A549 treated with dexamethasone at 1 μM for 4 hours (cell line): Measurements from ENCODE around the gene ATCAY. TPM values are rescaled to one million over a fixed set of nuclear protein-coding genes. Genes with fewer than 3 reads are reported as not detected.

Experiments used
- total RNA-seq: library from RNA; stranded (reverse); fragments of 200-300 nt; extraction: Qiagen RNA extraction; gene quantifications from 5 replicates; pipeline ENCODE4 v1.2.3, GENCODE V29; 2022

Gene ATCAY, protein sequence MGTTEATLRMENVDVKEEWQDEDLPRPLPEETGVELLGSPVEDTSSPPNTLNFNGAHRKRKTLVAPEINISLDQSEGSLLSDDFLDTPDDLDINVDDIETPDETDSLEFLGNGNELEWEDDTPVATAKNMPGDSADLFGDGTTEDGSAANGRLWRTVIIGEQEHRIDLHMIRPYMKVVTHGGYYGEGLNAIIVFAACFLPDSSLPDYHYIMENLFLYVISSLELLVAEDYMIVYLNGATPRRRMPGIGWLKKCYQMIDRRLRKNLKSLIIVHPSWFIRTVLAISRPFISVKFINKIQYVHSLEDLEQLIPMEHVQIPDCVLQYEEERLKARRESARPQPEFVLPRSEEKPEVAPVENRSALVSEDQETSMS
- 0.04 to 0.09 TPM (median 0.06 TPM) in 5 replicates for total RNA-seq

GRCh38 chr19:3880471-3881271 is at the start of gene ATCAY:
ATCAY (plus strand) TSS chr19:3880685; CDS start chr19:3885768, 5,083 bp downstream.

GRCh38 chr19:3868770-3869456 is 11.6 kb upstream of the ATCAY start, which contains the start of gene ZFR2:
ZFR2 (minus strand) TSS chr19:3869038; CDS start chr19:3869017, 21 bp downstream.

DNA sequence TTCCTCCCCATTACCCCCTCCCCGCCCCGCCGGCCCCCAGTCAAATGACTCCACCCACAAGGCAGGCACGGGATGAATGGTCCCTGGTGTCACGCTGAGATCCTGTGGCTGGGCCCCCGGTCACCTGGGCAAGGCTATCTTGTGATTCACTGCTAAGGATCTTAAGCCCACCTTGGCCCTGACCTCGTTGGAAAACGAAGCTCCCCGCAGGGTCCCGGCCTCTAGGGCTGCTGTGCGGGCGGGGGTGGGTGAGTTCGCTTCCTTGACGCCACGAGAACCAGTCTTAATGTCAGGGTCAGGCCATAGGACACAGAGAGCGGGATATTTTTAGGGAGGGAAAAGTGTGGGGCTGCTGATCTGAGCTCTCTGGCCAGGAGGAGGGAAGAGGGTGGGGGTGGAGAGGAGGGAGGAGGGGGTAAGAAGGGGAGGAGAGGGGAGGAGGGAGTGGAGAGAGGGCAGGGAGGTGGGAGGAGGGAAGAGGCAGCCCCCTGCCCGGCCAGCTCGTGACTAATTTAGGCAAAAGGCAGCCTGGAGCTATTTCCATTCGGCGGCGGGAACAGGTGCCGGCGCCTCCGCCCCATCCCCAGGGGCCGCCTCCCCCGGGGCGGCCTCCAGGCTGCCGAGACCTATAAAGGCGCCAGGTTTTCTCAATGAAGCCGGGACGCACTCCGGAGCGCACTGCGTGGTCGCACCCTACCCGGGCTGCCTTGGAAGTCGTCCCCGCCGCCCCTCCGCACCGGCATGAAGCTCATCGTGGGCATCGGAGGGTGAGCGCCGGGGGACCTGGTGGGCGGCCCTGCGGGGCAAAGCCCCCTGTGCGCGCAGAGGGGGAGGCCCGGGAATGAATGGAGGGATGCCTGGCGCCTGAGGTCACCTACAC is 52.7 kb downstream of the ATCAY start, which contains the start of gene NMRK2:
NMRK2 (plus strand) TSS at position 139 of the 880 bp plus-strand sequence; CDS start at position 742, 603 bp downstream.

DNA sequence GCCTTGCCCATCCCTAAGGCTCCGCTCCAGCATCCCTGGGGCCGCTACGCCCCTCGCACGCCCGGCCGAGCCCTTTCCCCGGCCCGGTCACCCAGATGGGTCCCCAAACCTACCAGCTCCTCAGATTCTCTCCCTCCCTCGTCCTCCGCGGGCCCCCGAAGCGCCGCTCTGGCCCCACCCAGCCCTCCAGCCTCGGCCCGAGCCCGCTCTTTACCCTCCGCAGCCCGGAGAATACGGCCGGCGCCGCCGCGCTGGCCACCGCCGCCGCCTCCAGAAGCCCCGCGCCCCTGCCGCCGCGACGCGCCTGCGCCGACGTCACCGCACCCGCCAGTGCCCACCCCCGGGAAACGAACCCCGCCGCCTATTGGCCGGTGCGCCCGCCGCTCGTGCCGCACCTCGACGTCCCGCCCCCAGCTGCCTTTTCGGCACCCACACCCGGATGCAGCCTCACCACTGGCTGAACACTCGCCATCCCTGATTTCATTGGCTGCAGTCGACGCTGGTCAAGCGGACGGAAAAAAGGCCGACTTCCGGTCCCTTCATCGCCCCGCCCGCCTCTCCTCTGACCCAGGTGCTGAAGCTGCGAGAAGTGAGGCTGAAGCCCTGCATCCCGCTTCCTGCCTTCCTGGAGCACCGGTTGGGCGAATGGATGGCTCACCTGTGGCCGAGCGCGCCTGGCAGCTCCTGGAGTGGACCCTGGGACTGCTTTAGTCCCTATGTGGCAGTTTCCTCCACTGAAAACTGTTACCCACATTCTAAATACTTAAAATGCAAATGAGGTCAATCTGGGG is 90.5 kb downstream of the ATCAY start, which contains the start of gene DAPK3:
DAPK3 (minus strand) TSS at position 292 of the 791 bp plus-strand sequence. CDS start 1,364 bp downstream, outside the sequence.

Other genes with a start within 250 kb of the ATCAY start
- gene PIP5K1C, start 180.2 kb upstream of the ATCAY start, total RNA-seq, result 12.7 to 15.9 TPM (median 14.9 TPM) in 5 replicates
- gene TJP3, start 172.3 kb upstream of the ATCAY start, total RNA-seq, result 0.18 to 0.61 TPM (median 0.51 TPM) in 5 replicates
- gene APBA3, start 119.0 kb upstream of the ATCAY start, total RNA-seq, result 5.6 to 12.7 TPM (median 10.9 TPM) in 5 replicates
- gene MRPL54, start 118.0 kb upstream of the ATCAY start, total RNA-seq, result 56.4 to 89.3 TPM (median 58.4 TPM) in 5 replicates
- not detected in 5 replicates for gene RAX2, start 108.5 kb upstream of the ATCAY start, total RNA-seq
- gene MATK, start 94.3 kb upstream of the ATCAY start, total RNA-seq, result 0.68 to 1.7 TPM (median 1.2 TPM) in 5 replicates
- 0.07 to 0.36 TPM (median 0.16 TPM) in 3 of 5 replicates, not detected in the others for gene ZFR2, start 11.6 kb upstream of the ATCAY start, total RNA-seq
- not detected in 5 replicates for gene NMRK2, start 52.4 kb downstream of the ATCAY start, total RNA-seq
- 39.7 to 49.7 TPM (median 44.0 TPM) in 5 replicates for gene DAPK3, start 90.4 kb downstream of the ATCAY start, total RNA-seq
- gene EEF2, start 104.8 kb downstream of the ATCAY start, total RNA-seq, result 817 to 1,144 TPM (median 1,131 TPM) in 5 replicates
- 12.5 to 24.6 TPM (median 18.7 TPM) in 5 replicates for gene PIAS4, start 127.1 kb downstream of the ATCAY start, total RNA-seq
- gene ZBTB7A, start 186.2 kb downstream of the ATCAY start, total RNA-seq, result 13.8 to 27.4 TPM (median 23.8 TPM) in 5 replicates
- 126 to 204 TPM (median 182 TPM) in 5 replicates for gene MAP2K2, start 243.4 kb downstream of the ATCAY start, total RNA-seq